GM20000 (cell line): ENCODE results near the gene NR2C2AP.

Source experiments
- DNase-seq: peaks from one replicate; pipeline ENCODE4 v3.0.0; 2012; ENCODE audit warnings: low spot score
- CTCF ChIP-seq: IDR thresholded peaks from 2 replicates; pipeline ENCODE4 v1.5.1; 2012; ENCODE audit warnings: mild to moderate bottlenecking, control low read depth; ENCODE audit errors: extremely low read depth, missing control alignments

Gene NR2C2AP

GRCh38 chr19:19165396-19165795 is 37.8 kb downstream of the NR2C2AP start:
- no peak for TF ChIP-seq CTCF

GRCh38 chr19:19162495-19162894 is 40.7 kb downstream of the NR2C2AP start:
- no peak for DNase-seq

More at GRCh38 chr19:19165396-19165795, 37.8 kb downstream of the NR2C2AP start:
- DNase-seq, result no peak

GRCh38 chr19:19160461-19161035 is 42.7 kb downstream of the NR2C2AP start:
- no peak for TF ChIP-seq CTCF
- peak; percentile 77 for DNase-seq

More at GRCh38 chr19:19162495-19162894, 40.7 kb downstream of the NR2C2AP start:
- no peak for TF ChIP-seq CTCF

- DNase-seq, result no peak
- TF ChIP-seq CTCF, result no peak
These were observed 43.7 kb downstream of the NR2C2AP start for GRCh38 chr19:19159534-19159933.

- no peak for DNase-seq
These were observed 45.4 kb downstream of the NR2C2AP start for GRCh38 chr19:19157808-19158207.

GRCh38 chr19:19155495-19156219 is 47.6 kb downstream of the NR2C2AP start:
- peak; percentile 79 for DNase-seq
- no peak for TF ChIP-seq CTCF

More at GRCh38 chr19:19157808-19158207, 45.4 kb downstream of the NR2C2AP start:
- TF ChIP-seq CTCF, result no peak

GRCh38 chr19:19154768-19155494 is 48.3 kb downstream of the NR2C2AP start:
- TF ChIP-seq CTCF, result no peak
- no peak for DNase-seq
